ENCODE results near the gene NCEH1. TPM values are rescaled to one million over a fixed set of nuclear protein-coding genes. Genes with fewer than 3 reads are reported as not detected.

The NCEH1 gene
- polyA plus RNA-seq, 3 donors: 2.8 to 4.5 (median 3.7) TPM

- no peak for DNase-seq
Observed at GRCh38 chr3:172586436-172586835, 124.4 kb downstream of the NCEH1 start.

- DNase-seq: no peak
Observed at GRCh38 chr3:172585954-172586353, 124.9 kb downstream of the NCEH1 start.

GRCh38 chr3:172582712-172583111, 128.2 kb downstream of the NCEH1 start:
- no peak for DNase-seq

GRCh38 chr3:172581757-172582166, 129.1 kb downstream of the NCEH1 start:
- DNase-seq: no peak

- DNase-seq: no peak
Observed at GRCh38 chr3:172580680-172581401, 130.0 kb downstream of the NCEH1 start.

Other genes with a start within 250 kb of the NCEH1 start
- 10 to 100 TPM; 22.1 to 61.8 (median 36.9) TPM for gene TNFSF10, start 187.6 kb downstream of the NCEH1 start, polyA plus RNA-seq (ENCODE audit: insufficient read length in 3 of 3)
- 10 to 100 TPM; 33.5 to 33.9 (median 33.8) TPM for gene ECT2, start 39.7 kb upstream of the NCEH1 start, polyA plus RNA-seq (ENCODE audit: insufficient read length in 3 of 3)